BE2C (cell line): Measurements from ENCODE around the gene DNAH8.

Experiments used
- DNase-seq: peaks from one replicate; pipeline ENCODE4 v3.0.0-alpha.2; 2020
- H3K27me3 ChIP-seq: fragments of 250-450 bp; sonication (Bioruptor Pico); 2 replicates; pipeline ENCODE4 v1.5.1; 2020; ENCODE audit warnings: mild to moderate bottlenecking
- H3K36me3 ChIP-seq: fragments of 250-450 bp; sonication (Bioruptor Pico); 2 replicates; pipeline ENCODE4 v1.5.1; 2020; ENCODE audit warnings: mild to moderate bottlenecking
- H3K4me1 ChIP-seq: fragments of 250-450 bp; sonication (Bioruptor Pico); 2 replicates; pipeline ENCODE4 v1.5.1; 2020
- H3K4me3 ChIP-seq: 2 replicates; pipeline ENCODE4 v1.5.1; 2011; ENCODE audit warnings: low read depth, low read length
- H3K9me3 ChIP-seq: fragments of 250-450 bp; sonication (Bioruptor Pico); 2 replicates; pipeline ENCODE4 v1.5.1; 2020
- CTCF ChIP-seq: IDR thresholded peaks from 2 replicates; pipeline ENCODE4 v1.5.1; 2012; ENCODE audit warnings: mild to moderate bottlenecking, low read depth, low read length

Gene DNAH8

GRCh38 chr6:39074486-39074885, 359.4 kb downstream of the DNAH8 start:
- Histone ChIP-seq H3K27me3 (no peaks in the 10 kb centered on the region), H3K4me1 (no peaks in the 10 kb centered on the region), H3K4me3 (no peak overlapping the region), H3K36me3 (no peaks in the 10 kb centered on the region), H3K9me3 (no peaks in the 10 kb centered on the region)
- no peak for DNase-seq
- TF ChIP-seq CTCF, result no peak

- no peak overlapping the region for H3K4me3 ChIP-seq
- no peaks in the 10 kb centered on the region for H3K36me3 ChIP-seq
- TF ChIP-seq CTCF, result no peak
- H3K4me1 ChIP-seq, result no peaks in the 10 kb centered on the region
- H3K27me3 ChIP-seq, result no peaks in the 10 kb centered on the region
- DNase-seq, result no peak
- no peaks in the 10 kb centered on the region for H3K9me3 ChIP-seq
Measured at GRCh38 chr6:39075010-39075686, 360.0 kb downstream of the DNAH8 start.

GRCh38 chr6:39075807-39076622, 360.9 kb downstream of the DNAH8 start:
- Histone ChIP-seq H3K9me3 (no peaks in the 10 kb centered on the region), H3K27me3 (no peaks in the 10 kb centered on the region), H3K4me1 (no peaks in the 10 kb centered on the region), H3K36me3 (no peaks in the 10 kb centered on the region), H3K4me3 (no peak overlapping the region)
- DNase-seq, result no peak
- no peak for TF ChIP-seq CTCF

- no peak for DNase-seq
- Histone ChIP-seq H3K27me3 (no peaks in the 10 kb centered on the region), H3K36me3 (no peaks in the 10 kb centered on the region), H3K4me3 (no peak overlapping the region), H3K9me3 (no peaks in the 10 kb centered on the region), H3K4me1 (no peaks in the 10 kb centered on the region)
- no peak for TF ChIP-seq CTCF
Measured at GRCh38 chr6:39076623-39077535, 361.8 kb downstream of the DNAH8 start.

- Histone ChIP-seq H3K4me3 (no peak overlapping the region), H3K36me3 (no peaks in the 10 kb centered on the region), H3K4me1 (no peaks in the 10 kb centered on the region), H3K9me3 (no peaks in the 10 kb centered on the region), H3K27me3 (no peaks in the 10 kb centered on the region)
- DNase-seq, result no peak
- TF ChIP-seq CTCF, result no peak
Measured at GRCh38 chr6:39077882-39078594, 362.9 kb downstream of the DNAH8 start.
